T47D (cell line): ENCODE data around the gene GLRX.
"Not testable (repeated sequence)": the region's sequence is repeated elsewhere in the genome, so short reads cannot be mapped to it uniquely, and the experiment has no call there.

ENCODE experiments used
- DNase-seq, 2 experiments: peaks; one replicate each; pipeline versions ENCODE4 v3.0.0 to v3.0.0-alpha.2; 2011 to 2012; ENCODE audit warnings: low read depth in 1 of 2, low spot score in 1 of 2
- JUND ChIP-seq: IDR thresholded peaks from 2 replicates; pipeline ENCODE4 v1.6.1; 2012; ENCODE audit warnings: low read depth
- in situ Hi-C: cut with HindIII; loops from 2 replicates; pipeline ENCODE4 v1.10.0; 2016; ENCODE audit warnings: low sequenced_read_pairs, low pct_unique_long_range_greater_than_20kb

Gene GLRX, protein sequence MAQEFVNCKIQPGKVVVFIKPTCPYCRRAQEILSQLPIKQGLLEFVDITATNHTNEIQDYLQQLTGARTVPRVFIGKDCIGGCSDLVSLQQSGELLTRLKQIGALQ

GRCh38 chr5:95822542-95823181, at the start of gene GLRX:
Gene GLRX (minus strand): TSS chr5:95822726. CDS start chr5:95822662, 64 bp downstream.
- TF ChIP-seq JUND: no peak
- peak; percentile 64 to 78 for DNase-seq
- in situ Hi-C loops: no loop called here

- in situ Hi-C loops: no loop called here
- no peak for TF ChIP-seq JUND
- no peak for DNase-seq
Measured at GRCh38 chr5:95871146-95871806, 48.8 kb upstream of the GLRX start.

- in situ Hi-C loops: no loop called here
- no peak for TF ChIP-seq JUND
- no peak for DNase-seq
Measured at GRCh38 chr5:95870105-95870672, 47.7 kb upstream of the GLRX start.

DNA sequence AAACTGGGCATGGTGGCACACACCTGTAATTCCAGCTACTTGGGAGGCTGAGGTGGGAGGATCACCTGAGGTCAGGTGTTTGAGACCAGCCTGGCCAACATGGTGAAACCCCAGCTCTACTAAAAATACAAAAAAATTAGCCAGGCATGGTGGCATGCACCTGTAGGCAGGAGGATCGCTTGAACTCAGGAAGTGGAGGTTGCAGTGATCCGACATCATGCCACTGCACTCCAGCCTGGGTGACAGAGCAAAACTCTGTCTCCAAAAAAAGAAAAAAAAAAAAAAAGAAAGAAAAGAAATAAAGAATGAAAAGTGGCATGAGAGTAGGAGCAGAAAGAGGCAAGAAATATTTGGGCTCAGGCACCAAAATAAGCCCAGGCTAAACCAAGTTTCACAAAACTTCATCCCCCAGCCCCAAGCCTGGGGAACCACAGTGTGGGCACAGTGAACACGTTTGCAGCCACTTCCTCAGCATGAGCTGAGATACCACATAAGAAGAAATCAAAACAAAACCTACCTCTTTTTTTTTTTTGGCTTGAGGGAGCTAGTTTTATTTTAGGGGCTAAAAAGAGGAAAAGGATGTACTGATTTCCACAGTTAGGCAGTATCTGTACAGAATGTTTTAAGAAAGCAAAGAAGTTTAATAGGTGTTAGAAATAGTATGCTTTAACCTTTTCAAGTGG, 46.8 kb upstream of the GLRX start:
- in situ Hi-C loops, DNase-seq: not testable (repeated sequence)

DNA sequence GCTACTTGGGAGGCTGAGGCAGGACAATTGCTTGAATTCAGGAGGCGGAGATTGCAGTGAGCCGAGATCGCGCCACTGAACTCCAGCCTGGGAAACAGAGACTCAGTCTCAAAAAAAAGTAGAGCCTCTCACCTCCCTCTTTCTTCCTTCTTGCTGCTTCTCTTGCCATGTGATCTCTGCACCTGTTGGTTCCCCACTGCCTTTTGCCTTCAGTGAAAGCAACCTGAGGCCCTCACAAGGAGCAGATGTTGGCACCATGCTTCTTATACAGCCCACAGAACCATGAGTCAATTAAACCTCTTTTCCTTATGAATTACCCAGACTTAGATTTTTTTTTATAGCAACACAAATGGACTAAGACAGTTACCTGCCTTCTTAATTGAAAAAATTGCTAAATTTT, 45.6 kb upstream of the GLRX start:
- no peak for TF ChIP-seq JUND
- in situ Hi-C loops: no loop called here
- no peak for DNase-seq

DNA sequence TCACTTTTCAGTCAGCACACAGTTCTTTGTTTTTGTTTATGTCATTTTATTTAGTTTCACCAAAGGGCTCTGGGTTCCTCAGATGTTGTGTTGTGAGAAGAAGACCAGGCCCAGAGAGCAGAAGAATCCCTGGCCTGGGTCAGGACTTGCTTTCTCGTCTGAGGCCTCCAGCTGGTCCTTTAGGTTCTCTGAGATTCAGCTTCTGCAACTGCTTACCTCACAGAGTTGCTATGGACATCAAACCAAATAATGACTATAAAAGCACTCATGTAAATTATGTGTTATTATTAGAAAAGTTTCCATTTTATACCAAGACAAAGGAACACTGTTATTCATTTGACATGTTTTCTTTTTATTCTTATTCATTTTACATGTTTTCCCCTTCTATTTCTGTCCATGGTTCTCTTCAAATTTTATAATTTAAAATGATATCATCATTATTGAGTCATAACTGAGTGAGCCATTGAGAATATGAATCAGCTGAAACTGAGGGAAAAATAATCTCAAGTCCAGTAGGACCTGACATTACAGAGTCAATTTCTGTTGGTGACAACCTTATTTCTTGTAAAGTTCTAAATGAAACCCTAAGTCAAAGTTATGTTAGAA, 44.0 kb upstream of the GLRX start:
- DNase-seq: no peak
- no peak for TF ChIP-seq JUND
- in situ Hi-C loops: no loop called here

- peak in 1 of 2 experiments; percentile 68 for DNase-seq
- in situ Hi-C loops: no loop called here
- TF ChIP-seq JUND: no peak
Measured at GRCh38 chr5:95864944-95865504, 42.5 kb upstream of the GLRX start.

GRCh38 chr5:95864456-95864855, 41.9 kb upstream of the GLRX start:
- TF ChIP-seq JUND: no peak
- in situ Hi-C loops: no loop called here
- no peak for DNase-seq

- no peak for DNase-seq
- in situ Hi-C loops: no loop called here
- no peak for TF ChIP-seq JUND
Measured at GRCh38 chr5:95863383-95863757, 40.8 kb upstream of the GLRX start.

GRCh38 chr5:95862671-95863382, 40.3 kb upstream of the GLRX start:
- no peak for TF ChIP-seq JUND
- no peak for DNase-seq

GRCh38 chr5:95861864-95862561, 39.5 kb upstream of the GLRX start:
- no peak for DNase-seq
- in situ Hi-C loops: no loop called here

More at GRCh38 chr5:95862671-95863382, 40.3 kb upstream of the GLRX start:
- in situ Hi-C loops: no loop called here

More at GRCh38 chr5:95861864-95862561, 39.5 kb upstream of the GLRX start:
- TF ChIP-seq JUND: no peak
